GM10248 (cell line): Measurements from ENCODE around the gene PSMB1.
A peak's percentile ranks its signal among the peaks of the same experiment; 100 is the strongest.

Experiments
- CTCF ChIA-PET: fragments of 300-600 bp; sonication (Branson Sonifier 250); formaldehyde crosslinking; extraction: SDS; loops from one replicate; lab custom pipeline; 2021; ENCODE audit warnings: antibody characterized with exemption; lab: Yijun Ruan, JAX
- POLR2A ChIA-PET: fragments of 350-650 bp; sonication (Branson Sonifier 250); formaldehyde crosslinking; extraction: SDS; loops from one replicate; lab custom pipeline; 2020; ENCODE audit warnings: antibody characterized with exemption; lab: Yijun Ruan, JAX
- DNase-seq: peaks from one replicate; pipeline ENCODE4 v3.0.0; 2012; ENCODE audit errors: extremely low spot score
- TF ChIP-seq, protein P1 (sequence below): IDR thresholded peaks from 2 replicates; pipeline ENCODE4 v1.5.1; 2012; ENCODE audit warnings: mild to moderate bottlenecking, low read depth; ENCODE audit errors: extremely low read depth, missing control alignments, control extremely low read depth

The PSMB1 gene

DNA sequence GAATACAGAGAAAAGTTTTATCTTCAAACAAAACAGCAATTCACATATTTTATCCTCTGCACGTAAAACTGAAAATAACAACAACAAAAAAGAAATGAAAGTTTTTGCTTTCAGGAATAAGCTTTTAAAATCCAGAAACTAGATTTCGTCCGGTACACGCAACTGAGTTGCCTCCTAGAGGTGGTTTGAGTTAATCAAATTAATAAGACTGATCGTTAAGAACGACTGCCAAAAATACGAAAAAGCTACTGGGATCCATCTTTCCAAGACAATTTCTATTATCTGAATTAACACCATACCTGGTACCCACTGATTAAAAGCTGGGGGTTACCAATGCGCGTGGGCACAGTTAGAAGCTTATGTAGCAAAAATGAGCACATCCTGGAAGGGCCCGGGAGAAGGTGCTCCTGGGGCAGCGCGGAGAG is 30.7 kb upstream of the PSMB1 start:
- ChIA-PET POLR2A (interaction anchor here (1.0 kb wide), 1 partner anchor 28 kb away, joined by 3 read pairs; no protein-coding TSS in a partner anchor), CTCF (interaction anchor here (0.8 to 1.7 kb wide), 7 partner anchors 10 to 793 kb away, joined by 3 to 10 read pairs (median 4); no protein-coding TSS in a partner anchor)
- peak; percentile 15 for DNase-seq
- TF ChIP-seq, protein P1, sequence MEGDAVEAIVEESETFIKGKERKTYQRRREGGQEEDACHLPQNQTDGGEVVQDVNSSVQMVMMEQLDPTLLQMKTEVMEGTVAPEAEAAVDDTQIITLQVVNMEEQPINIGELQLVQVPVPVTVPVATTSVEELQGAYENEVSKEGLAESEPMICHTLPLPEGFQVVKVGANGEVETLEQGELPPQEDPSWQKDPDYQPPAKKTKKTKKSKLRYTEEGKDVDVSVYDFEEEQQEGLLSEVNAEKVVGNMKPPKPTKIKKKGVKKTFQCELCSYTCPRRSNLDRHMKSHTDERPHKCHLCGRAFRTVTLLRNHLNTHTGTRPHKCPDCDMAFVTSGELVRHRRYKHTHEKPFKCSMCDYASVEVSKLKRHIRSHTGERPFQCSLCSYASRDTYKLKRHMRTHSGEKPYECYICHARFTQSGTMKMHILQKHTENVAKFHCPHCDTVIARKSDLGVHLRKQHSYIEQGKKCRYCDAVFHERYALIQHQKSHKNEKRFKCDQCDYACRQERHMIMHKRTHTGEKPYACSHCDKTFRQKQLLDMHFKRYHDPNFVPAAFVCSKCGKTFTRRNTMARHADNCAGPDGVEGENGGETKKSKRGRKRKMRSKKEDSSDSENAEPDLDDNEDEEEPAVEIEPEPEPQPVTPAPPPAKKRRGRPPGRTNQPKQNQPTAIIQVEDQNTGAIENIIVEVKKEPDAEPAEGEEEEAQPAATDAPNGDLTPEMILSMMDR: no peak

DNA sequence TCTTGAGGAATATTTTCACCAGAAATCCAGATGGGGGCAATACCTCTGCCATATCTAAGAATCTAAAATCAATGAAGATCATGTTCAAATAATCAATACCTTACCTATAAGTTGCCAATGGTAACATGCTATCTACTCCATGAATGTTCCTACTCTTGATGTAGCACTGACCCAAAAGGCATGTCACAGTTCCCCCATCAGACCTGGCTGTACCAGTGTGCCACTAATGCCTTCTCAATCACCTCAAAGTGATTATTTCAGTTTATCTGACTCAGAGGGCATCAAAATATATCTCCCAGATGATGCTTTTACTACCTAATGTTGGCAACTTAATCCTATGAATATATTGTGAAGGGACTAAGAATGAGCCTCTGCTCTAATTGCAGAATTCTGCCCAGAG is 25.8 kb upstream of the PSMB1 start:
- CTCF ChIA-PET: interaction anchor here (1.4 kb wide), 1 partner anchor 11 kb away, joined by 5 read pairs; no protein-coding TSS in a partner anchor
- no peak for DNase-seq
- POLR2A ChIA-PET: no interaction called here
- TF ChIP-seq, protein P1: no peak

DNA sequence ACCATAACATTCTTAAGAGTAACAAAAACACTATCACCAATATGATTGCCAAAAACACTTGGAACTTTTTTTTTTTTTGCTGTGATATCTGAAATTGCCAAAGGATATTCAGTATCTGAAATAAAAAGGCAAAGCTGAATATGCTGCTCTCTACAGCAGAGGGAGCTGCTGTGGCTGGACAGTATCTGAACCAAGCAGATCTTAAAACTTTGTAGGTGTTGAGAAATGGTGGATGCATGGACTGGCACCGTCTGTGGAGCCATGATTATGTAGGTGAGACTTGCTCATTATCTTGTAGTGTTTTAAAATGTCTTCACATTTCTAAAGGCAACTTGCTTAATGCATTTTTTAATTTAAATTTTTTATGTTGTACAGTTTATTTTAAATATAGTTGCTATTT is 22.1 kb upstream of the PSMB1 start:
- ChIA-PET POLR2A (no interaction called here), CTCF (interaction anchor here (0.8 to 2.9 kb wide), 6 partner anchors 9 to 58 kb away, joined by 3 to 10 read pairs (median 4); partner anchors contain the start of gene PDCD2)
- no peak for DNase-seq
- TF ChIP-seq, protein P1: peak; percentile 30

DNA sequence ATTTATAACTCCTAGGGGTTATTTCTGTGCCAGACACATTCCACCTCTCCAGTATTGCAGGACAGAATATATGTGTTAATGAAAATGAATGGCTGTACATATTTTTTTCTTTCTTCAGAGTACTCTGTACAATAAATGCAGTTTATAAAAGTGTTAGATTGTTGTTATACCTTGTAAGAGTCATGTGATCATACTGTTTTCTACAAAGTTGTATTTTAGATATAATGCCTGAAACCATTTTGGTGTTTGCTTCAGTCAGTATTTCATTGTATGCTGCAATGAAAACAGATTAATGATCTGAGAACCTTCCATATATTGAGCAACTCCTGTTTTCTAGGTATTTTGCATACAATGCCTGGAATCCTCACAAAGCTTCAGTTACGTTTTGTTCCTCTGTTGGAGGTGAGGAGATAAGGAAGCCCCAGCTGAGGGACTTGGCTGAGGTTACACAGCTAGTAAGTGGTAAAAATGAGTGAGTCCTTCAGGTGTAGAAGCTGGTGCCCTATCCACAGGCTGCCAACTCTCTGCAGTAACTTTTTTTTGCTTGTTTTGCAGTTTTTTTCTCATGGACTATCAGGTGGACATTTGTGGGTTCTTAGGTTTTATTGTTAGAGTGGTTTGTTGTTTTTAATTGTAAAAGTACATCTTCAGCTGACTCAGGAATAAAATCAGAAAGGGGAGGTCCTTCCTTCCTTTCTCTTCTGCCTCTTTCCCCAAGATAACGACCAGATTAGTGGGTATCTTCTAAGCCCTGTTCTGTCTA is 19.8 kb upstream of the PSMB1 start:
- TF ChIP-seq, protein P1: no peak
- POLR2A ChIA-PET: no interaction called here
- CTCF ChIA-PET: interaction anchor here (1.1 to 2.9 kb wide), 4 partner anchors 11 to 21 kb away, joined by 3 to 10 read pairs (median 4); partner anchors contain the start of gene PDCD2
- no peak for DNase-seq

DNA sequence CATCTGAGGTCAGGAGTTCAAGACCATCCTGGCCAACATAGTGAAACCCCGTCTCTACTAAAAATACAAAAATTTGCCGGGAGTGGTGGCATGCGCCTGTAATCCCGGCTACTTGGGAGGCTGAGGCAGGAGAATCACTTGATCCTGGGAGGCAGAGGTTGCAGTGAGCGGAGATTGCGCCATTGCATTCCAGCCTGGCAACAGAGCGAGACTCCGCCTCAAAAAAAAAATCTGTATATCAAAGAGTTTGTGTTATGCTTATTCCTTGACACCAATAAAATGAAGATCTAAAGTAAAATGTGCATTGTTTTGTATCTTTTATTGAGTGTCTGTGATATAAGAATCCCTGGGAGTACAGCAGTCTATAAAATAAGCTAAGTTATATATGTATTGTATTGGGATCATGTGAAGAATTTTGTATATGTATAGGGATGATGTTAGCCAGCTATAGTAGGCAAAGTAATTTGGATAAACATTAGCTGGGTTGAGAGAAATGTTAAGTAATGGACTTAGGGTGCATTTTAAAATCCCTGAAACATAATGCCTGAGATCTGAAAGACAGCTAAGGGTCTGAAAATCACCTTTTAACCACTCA is 11.9 kb upstream of the PSMB1 start:
- ChIA-PET CTCF (interaction anchor here (1.0 kb wide), 1 partner anchor 19 kb away, joined by 7 read pairs; the partner anchor contains the start of gene PDCD2), POLR2A (no interaction called here)
- DNase-seq: no peak
- TF ChIP-seq, protein P1: no peak

DNA sequence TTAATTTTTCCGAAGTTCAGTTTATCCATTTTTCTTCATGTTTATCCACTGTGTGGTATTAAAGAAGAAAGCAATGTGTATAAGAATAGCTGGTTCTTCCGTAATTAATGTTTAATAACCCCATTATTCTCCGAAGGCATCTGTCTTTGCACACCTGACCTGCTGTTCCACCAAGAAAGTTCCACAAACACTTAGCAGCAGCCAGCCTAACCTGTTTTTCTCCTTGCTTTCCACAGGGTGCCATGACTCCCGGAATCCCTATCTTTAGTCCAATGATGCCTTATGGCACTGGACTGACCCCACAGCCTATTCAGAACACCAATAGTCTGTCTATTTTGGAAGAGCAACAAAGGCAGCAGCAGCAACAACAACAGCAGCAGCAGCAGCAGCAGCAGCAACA is 8.4 kb upstream of the PSMB1 start:
- DNase-seq: no peak
- ChIA-PET POLR2A (no interaction called here), CTCF (no interaction called here)
- TF ChIP-seq, protein P1: no peak
